Measurements from ENCODE around the gene BRWD1.
"Not testable (repeated sequence)": the region's sequence is repeated elsewhere in the genome, so short reads cannot be mapped to it uniquely, and the experiment has no call there.

The BRWD1 gene

DNA sequence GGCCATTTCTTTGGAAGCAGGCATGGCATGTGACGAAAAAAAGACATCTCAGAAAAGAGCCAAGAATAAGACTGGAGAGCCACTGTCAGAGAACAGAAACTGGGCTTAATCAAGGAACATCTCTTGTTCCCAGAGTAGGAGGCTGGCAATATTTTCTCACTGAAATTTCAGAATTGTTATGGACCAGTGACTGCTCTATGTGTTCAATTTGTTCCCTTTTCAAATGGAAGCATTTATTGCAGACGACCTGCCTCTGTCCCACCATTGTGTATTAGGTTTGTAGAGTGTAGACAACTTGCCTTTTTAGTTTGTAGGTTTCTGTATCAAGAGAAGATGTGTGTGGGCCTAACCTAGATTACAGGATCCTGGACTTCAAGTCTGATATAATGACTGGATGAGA, 148.9 kb downstream of the BRWD1 start:
- no peak for DNase-seq

DNA sequence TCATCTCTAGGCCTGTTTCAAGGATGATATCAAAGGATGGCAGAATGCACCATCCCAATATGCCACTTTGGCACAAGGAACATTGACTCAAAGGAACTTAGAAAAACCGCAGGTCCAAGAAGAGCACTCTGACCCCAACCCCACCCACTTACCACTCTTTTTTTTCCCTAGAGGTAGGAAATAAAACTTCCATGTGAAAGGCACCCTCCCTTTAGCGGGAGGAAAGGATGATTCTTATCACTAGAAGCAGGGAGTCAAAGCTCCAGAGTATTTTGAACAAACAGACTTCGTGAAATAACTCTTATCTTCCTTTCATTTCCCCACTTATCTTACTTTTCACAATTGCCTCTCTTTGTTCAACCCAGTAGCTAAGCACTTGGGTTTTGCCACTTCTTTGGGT, 152.4 kb downstream of the BRWD1 start:
- no peak for DNase-seq

DNA sequence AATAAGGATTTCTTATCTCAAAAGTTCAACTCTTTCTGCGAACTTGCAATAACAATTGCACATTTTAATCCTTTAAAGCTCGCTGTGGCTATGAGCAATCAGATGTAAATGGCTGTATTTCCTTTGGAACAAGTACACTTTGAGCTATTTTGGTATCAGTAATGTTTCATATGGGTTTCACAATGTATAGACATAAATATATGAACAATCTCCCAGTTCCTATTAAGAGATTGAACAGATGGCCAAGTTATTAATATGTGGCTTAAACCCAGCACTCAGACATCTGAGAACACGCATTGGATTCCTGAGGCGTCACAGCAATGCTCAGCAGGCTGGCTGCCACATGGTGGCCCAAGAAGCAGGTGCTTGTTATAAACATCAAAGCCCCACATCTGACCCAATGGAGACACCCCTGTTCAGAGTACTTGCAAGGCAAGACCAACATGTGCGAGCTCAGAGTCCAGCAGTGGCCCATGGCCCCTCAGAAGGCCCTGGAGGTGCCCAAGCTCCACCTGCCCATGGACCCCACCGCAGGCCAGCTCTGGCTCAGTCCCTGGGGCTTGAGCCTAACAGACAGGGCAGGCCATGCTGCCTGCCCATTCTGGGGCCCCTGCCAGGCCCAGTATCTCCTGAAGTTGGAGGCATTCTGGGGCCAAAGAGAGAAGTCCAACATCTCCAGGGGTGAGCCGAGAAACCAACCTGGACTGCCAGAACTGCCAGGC, 153.9 kb downstream of the BRWD1 start:
- no peak for DNase-seq

DNA sequence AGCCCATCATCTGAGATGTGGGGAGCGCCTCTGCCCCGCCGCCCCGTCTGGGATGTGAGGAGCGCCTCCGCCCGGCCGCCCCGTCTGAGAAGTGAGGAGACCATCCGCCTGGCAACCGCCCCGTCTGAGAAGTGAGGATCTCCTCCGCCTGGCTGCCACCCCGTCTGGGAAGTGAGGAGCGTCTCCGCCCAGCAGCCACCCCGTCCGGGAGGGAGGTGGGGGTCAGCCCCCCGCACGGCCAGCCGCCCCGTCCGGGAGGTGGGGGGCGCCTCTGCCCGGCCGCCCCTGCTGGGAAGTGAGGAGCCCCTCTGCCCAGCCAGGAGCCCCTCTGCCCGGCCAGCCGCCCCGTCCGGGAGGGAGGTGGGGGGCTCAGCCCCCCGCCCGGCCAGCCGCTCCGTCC, 156.2 kb downstream of the BRWD1 start:
- DNase-seq: not testable (repeated sequence)

DNA sequence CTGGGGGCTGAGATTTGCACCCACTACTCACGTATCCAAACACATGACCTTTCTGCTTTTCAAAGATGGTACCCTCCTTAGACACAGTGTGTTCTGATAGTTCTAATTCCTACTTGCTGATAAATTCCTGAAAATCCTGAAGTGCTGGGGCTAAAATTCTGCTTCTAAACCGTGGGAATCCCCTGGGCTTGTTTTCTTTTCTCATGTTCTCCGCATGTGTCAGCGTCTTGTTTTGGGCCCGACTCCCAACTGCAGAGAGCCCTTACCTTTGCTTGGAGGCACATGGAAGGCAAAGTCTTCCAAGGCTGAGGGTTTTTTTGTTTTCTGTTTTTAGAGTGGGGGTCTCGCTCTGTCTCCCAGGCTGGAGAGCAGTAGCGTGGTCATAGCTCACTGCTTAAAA, 157.4 kb downstream of the BRWD1 start:
- DNase-seq: no peak

DNA sequence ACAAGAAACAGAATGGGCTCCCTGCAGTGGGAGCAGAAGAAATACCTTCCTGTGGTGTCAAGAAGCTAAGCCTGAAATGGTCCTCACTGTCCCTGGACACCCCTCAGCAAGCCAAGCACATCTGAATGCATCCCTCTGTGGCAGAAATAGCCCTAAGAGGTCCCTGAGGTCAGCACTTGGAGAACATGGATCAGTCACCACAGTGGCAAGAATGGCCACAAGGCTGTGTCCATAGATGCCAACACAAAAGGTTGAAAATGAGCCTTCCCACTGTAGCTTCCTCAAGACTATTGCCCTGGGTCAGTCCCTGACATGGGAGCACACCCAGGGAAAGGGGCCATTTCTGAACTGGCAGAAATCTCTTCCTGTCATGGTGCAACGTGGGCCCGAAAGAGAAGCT, 157.9 kb downstream of the BRWD1 start:
- no peak for DNase-seq

DNA sequence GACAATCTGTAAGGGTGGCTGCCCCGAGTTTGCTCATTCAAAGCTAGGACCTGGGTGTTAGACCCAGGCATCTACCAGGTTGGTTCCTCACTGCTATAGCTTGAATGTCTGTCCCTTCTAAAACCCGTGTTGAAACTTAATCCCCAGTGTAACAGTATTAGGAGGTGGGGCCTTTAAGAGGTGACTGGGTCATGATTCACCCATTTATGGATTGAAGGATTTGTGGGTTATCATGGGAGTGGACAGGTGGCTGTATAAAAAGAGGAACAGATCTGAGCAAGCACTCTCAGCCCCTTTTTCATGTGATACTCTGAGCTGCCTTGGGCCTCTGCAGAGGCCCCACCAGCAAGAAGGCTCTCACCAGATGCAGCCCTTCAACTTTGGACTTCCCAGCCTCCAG, 159.6 kb downstream of the BRWD1 start:
- no peak for DNase-seq

DNA sequence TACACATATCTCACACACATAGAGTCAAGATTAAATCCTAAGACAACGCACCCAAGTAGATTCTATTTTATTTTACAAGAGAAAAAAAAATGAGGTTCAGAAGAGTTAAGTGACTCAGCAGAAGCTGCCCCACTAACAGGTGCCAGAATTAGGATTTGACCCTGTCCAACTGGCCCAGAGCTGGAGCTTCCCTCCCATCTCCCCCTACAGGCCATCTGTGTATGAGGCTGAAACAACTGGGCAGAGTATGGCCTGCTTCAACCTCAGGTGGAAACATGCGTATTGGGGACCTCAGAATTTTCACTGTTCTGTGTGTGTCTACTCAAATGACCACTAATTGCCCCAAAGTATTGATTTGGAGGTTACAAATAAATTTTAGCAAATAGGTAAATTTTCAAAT, 160.1 kb downstream of the BRWD1 start:
- DNase-seq: no peak

DNA sequence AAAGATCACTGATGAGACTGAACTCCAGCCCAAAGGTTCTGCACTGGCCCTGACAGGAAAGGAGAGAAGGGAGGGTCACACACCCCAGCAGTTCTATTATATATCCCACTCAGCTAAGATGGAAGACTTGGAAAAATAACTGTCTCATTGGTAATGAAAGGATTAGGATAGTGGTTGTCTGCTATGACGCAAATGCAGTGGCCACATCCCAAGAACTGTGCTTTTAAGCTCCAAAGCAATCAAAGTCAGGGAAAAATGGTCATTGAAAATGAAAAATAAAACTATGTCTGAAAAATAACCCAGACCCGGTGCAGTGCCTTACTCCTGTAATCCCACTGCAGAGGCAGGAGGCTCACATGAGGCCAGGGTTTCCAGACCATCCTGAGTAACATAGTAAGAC, 161.2 kb downstream of the BRWD1 start:
- DNase-seq: no peak

DNA sequence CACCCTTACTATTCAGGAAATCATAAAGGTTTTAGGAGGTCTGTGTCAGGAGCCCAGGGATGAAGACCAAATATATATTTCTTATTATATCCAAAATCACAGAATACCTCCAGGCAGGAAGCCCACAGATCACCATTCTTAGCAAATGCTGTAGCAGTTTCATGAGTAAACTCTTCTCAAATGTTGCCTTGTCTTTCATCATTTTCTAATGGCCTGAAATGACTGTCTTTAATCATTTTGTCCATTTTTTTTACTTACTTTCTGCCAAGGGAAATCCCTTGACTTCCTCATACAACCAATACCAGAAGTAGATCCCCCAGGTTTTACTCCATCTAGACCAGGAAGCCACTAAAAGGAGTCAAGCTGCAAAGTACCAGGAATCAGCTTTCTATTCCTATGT, 162.6 kb downstream of the BRWD1 start:
- no peak for DNase-seq

DNA sequence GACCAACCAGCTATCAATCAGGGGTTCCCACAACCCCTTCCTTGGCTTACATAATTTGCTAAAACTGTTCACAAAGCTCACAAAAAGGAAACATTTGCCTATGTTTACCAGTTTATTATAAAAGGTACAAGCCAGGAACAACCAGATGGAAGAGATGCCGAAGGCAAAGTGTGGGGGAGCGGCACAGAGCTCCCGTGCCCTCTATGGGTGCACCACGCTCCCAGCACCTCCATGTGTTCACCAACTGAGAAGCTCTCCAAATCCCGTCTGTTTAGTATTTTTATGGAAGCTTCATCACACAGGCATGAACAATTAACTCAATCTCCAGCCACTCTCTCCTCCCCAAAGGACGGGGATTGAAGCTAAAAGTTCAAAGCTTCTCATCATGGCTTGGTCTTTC, 163.1 kb downstream of the BRWD1 start:
- DNase-seq: no peak

DNA sequence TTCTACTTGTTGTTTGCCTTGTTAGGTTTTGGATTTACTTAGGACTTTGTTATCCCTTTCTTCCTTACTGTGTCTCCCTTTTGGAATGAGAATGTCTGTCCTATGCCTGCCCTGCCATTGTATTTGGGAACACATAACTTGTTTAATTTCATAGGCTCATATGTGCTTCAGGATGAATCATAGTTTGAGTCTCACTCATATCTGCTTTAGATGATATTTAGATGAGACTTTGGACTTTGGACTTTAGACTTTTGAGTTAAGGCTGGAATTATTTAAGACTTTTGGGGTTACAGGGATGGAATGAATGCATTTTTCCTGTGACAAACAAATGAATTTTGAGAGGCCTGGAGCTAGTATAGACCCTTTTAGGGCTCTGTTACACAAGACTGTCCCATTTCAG, 163.6 kb downstream of the BRWD1 start:
- DNase-seq: no peak

DNA sequence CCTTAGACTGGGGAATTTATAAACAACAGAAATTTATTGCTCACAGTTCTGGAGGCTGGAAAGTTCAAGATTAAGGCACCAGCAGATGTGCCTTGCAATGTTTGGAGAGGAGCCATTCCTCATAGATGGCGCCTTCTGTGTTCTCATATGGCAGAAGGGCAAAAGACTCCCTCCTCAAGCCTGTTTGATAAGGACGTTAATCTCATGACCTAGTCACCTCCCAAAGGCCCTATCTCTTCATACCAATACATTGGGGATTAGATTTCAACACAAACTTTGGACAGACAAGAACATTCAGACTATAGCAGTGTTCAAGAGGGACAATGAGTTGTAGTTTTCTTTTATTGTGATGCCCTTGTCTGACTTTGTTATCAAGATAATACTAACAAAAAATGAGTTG, 164.5 kb downstream of the BRWD1 start:
- no peak for DNase-seq

DNA sequence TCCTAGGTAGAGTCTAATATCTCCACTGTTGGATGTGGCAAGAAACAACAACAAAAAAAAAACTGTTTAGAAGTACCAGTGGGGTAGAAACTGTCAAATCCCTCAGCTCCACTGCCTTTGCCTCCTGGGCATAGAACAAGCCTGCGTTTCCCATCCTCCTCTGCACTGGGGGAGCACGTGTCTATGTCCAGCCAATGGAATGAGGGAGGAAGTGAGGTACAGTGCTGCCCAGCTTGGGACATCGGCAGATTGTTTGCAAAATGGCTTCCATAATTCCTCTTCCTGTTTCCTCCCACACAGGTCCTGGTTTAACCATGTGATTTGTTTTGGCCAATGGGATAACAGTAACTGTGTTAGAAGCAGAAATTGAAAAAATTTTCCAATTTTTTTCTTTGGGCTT, 169.2 kb downstream of the BRWD1 start:
- no peak for DNase-seq

DNA sequence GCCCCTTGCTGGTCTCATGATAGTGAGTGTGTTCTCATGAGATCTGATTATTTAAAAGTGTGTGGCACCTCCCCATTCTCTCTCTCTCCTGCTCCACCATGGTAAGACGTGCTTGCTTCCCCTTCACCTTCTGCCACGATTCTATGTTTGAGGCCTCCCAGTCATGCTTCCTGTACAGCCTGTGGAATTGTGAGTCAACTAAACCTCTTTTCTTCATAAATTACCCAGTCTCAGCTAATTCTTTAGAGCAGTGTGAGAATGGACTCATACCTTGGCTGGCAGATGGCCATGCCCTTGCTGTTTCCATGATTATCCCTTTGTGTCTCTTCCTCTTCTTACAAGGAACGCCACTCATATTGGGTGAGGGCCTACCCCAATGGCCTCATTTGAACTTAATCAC, 170.5 kb downstream of the BRWD1 start:
- DNase-seq: no peak

DNA sequence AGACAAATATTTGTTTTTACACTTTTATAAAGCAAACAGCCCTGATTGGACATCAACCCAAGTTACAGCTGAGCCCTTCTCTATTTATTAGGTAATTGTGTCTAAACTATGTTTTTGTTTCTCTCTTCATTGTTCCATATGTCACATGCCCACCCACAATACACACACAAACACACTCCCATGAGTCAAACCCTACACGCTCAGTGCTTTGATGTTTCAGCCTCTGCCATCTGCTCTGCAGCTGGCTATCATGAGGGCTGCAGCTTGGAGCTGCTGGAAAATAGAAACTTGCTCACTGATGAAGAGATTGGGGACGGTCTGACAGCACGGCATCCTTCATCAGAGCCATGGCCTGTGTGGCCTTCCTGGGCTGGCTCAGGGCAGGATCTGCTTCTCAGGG, 171.9 kb downstream of the BRWD1 start:
- no peak for DNase-seq

DNA sequence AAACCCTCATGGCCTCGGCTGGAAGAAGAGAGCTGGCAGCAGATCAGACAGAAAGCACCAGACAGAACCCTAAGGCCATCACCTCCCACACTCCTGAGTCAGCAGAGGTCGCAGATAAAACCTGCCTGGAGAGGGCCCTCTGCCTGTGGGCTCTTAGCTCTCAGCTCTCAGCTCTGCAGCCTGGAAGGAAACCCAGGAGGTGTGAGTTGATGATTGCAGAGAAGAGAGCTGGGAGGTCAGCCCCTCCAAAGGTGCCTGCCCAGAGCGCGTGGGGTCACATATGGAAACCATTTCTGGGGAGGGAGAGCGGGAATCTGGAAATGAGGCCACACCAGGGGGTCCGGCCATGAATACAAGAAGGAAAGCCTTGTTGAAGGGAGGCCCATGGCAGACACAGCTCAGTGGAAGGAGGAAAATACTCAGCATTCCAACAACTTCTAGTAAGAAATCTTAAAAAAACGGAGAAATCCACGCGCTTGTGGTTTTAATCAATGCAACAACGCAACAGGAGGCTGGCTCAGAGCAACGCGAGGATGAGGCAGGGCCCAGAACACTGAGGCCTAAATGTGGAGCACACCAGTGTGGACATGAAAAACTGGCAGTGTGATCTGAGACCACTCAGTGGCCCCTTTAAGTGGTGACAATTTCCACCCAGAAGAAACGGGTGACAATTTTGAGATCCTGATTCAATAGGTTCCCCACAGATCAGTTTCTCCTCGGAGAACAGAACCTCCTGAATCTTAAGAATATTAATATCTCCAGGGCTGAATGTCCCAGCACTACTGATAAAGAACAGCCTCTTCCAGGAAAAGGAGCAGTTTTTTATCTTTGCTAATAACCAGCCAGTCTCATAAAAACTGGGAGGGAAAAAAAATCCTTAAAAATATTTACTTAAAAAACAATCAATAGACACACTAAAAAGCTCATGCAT, 175.9 kb downstream of the BRWD1 start:
- no peak for DNase-seq

DNA sequence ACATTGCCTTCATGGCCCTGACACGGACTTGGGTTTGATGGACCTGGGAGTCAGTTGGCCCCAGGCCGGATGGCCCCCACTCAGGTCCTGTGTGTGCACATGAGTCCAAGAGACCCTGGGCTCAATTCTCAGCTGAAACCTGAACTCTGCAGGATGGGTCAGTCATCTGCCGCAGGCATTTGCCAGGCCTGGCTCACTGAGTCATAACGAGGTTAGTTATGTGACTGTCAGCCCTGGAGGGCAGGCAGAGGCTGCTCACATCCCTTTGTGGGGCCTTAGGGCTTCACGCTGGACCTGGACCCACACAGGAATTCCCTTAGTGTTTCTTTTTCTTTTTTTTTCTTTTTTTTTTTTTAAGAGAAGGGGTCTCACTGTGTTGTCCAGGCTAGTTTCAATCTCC, 176.7 kb downstream of the BRWD1 start:
- no peak for DNase-seq

DNA sequence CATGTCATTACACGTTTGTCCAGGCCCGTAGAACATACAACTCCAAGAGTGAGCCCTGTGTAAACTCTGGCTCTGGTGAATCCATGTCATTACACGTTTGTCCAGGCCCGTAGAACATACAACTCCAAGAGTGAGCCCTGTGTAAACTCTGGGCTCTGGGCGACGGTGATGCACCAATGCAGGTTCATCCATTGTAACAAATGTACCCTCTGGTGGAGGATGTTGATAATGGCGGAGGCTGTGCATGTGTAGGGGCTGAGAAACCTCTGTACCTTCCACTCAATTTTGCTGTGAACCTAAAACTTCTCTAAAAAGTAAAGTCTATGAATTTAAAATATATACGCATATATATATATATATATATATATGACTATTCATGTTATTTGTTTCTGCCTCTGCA, 177.3 kb downstream of the BRWD1 start:
- DNase-seq: peak; percentile 43

DNA sequence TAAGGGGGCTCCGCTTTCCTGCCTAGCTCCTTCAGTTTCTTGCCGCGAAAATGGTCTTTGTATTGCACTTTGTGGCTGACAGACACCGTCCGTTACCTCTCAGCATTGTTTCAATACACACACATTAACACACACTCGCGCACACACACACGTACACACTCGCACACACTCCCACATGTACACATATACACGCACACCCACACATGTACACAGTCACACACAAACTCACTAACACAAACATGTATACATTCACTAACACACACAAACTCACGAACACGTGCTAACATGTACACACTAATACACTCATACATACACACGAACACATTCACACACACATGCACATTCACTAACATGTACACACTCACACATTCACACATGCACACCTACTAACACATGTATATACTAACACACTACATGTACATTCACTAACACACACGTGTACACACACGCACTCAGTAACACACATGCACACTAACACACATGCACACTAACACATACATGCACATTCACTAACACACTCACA, 179.1 kb downstream of the BRWD1 start:
- DNase-seq: no peak

All from NCI-H2107 (cell line).